H1 (cell line): ENCODE data around the gene STXBP5. TPM values are rescaled to one million over a fixed set of nuclear protein-coding genes. Genes with fewer than 3 reads are reported as not detected.

Experiments
- CTCF ChIA-PET: fragments of 300-600 bp; sonication (Branson Sonifier 250); formaldehyde crosslinking; loops from one replicate; lab custom pipeline; 2021; ENCODE audit not compliant: partially characterized antibody; lab: Charles Lee
- POLR2A ChIA-PET: fragments of 300-600 bp; sonication (Branson Sonifier 250); formaldehyde crosslinking; loops from one replicate; lab custom pipeline; 2021; ENCODE audit warnings: inconsistent platforms; ENCODE audit not compliant: partially characterized antibody; lab: Charles Lee
- DNase-seq, 2 experiments: peaks; one replicate each; pipeline versions ENCODE4 v3.0.0 to v3.0.0-alpha.2; 2010 to 2022; ENCODE audit warnings: low spot score in 2 of 2, low read depth in 1 of 2, mixed read lengths in 1 of 2
- FAIRE-seq: peaks from 2 replicates; lab custom pipeline; 2011; peaks lifted over from hg19 to GRCh38; lab: Jason Lieb, UNC
- H2AFZ ChIP-seq: 2 replicates; pipeline ENCODE4 v1.8.1; 2012; ENCODE audit warnings: low read length, inconsistent platforms
- H2AK5ac ChIP-seq: 2 replicates; pipeline ENCODE4 v1.6.1; 2013; ENCODE audit warnings: low read depth, low read length
- H2BK120ac ChIP-seq: replicated peaks from 2 replicates; pipeline ENCODE3; 2013; ENCODE audit warnings: low read depth, low read length, inconsistent platforms
- H2BK12ac ChIP-seq: 2 replicates; pipeline ENCODE4 v1.6.1; 2013; ENCODE audit warnings: low read depth, low read length
- H2BK15ac ChIP-seq: 2 replicates; pipeline ENCODE4 v1.6.1; 2013; ENCODE audit warnings: low read length
- H2BK20ac ChIP-seq: 2 replicates; pipeline ENCODE4 v1.6.1; 2013; ENCODE audit warnings: low read length
- H2BK5ac ChIP-seq: 2 replicates; pipeline ENCODE4 v1.6.1; 2013; ENCODE audit warnings: low read depth, low read length
- H3K14ac ChIP-seq: 2 replicates; pipeline ENCODE4 v1.6.1; 2013; ENCODE audit warnings: inconsistent platforms; ENCODE audit not compliant: insufficient read length
- H3K18ac ChIP-seq: 2 replicates; pipeline ENCODE4 v1.6.1; 2013; ENCODE audit warnings: low read length; ENCODE audit errors: extremely low read depth
- H3K23ac ChIP-seq: 2 replicates; pipeline ENCODE4 v1.6.1; 2013; ENCODE audit warnings: inconsistent platforms; ENCODE audit not compliant: insufficient read length
- H3K23me2 ChIP-seq: 2 replicates; pipeline ENCODE4 v1.6.1; 2013; ENCODE audit warnings: low read depth, low read length
- H3K27ac ChIP-seq: 2 replicates; pipeline ENCODE4 v1.6.1; 2011; ENCODE audit warnings: low read depth, low read length, inconsistent platforms
- H3K27me3 ChIP-seq, 4 experiments: replicated peaks in 1 of 4; 1 replicate in 1 of 4; 2 replicates in 3 of 4; pipeline versions ENCODE4 v1.6.1 to v1.8.1; 2011 to 2013; ENCODE audit warnings: low read length in 3 of 4, mild to moderate bottlenecking in 3 of 4, inconsistent platforms in 2 of 4, mixed read lengths in 2 of 4, moderate library complexity in 1 of 4; ENCODE audit not compliant: control insufficient read depth in 3 of 4, insufficient read depth in 3 of 4; ENCODE audit errors: extremely low read depth in 1 of 4
- H3K36me3 ChIP-seq, 4 experiments: 2 replicates each; pipeline versions ENCODE4 v1.6.1 to v1.8.1; 2011 to 2013; ENCODE audit warnings: mild to moderate bottlenecking in 4 of 4, low read length in 3 of 4, moderate library complexity in 2 of 4, control low read depth in 1 of 4, inconsistent platforms in 1 of 4; ENCODE audit not compliant: insufficient read depth in 4 of 4, control insufficient read depth in 2 of 4
- H3K4ac ChIP-seq: replicated peaks from 2 replicates; pipeline ENCODE3; 2013; ENCODE audit warnings: low read length, low read depth, mixed read lengths, inconsistent platforms; ENCODE audit not compliant: insufficient read length
- H3K4me1 ChIP-seq, 4 experiments: replicated peaks in 1 of 4; 1 replicate in 1 of 4; 2 replicates in 3 of 4; pipeline versions ENCODE4 v1.6.1 to v1.8.1; 2011 to 2013; ENCODE audit warnings: low read length in 3 of 4, inconsistent platforms in 2 of 4, mixed read lengths in 1 of 4; ENCODE audit not compliant: insufficient read depth in 4 of 4, control insufficient read depth in 3 of 4
- H3K4me2 ChIP-seq, 2 experiments: 2 replicates each; pipeline versions ENCODE4 v1.6.1 to v1.8.1; 2011 to 2013; ENCODE audit warnings: low read depth in 2 of 2, low read length in 2 of 2, control low read depth in 1 of 2, inconsistent platforms in 1 of 2, mild to moderate bottlenecking in 1 of 2; ENCODE audit not compliant: insufficient read depth in 1 of 2
- H3K4me3 ChIP-seq, 4 experiments: fragments of 200-600, 300-600 bp in 1 of 4; sonication (generic), shearing (Covaris generic), sonication (Bioruptor Twin) in 1 of 4; 2 replicates each; pipeline versions ENCODE4 v1.5.1 to v1.8.1; 2011 to 2016; ENCODE audit warnings: low read length in 4 of 4, low read depth in 3 of 4, control low read depth in 2 of 4, inconsistent platforms in 2 of 4, mild to moderate bottlenecking in 2 of 4, mixed read lengths in 1 of 4, moderate library complexity in 1 of 4; ENCODE audit not compliant: insufficient read depth in 2 of 4; ENCODE audit errors: extremely low read depth in 1 of 4
- H3K56ac ChIP-seq: replicated peaks from 2 replicates; pipeline ENCODE3; 2013; ENCODE audit warnings: low read depth, mild to moderate bottlenecking, mixed read lengths, low read length, inconsistent platforms; ENCODE audit not compliant: insufficient read length
- H3K79me1 ChIP-seq: 2 replicates; pipeline ENCODE4 v1.6.1; 2013; ENCODE audit warnings: low read depth, low read length, control low read depth
- H3K79me2 ChIP-seq, 2 experiments: 2 replicates each; pipeline versions ENCODE4 v1.6.1 to v1.8.1; 2012 to 2013; ENCODE audit warnings: low read length in 2 of 2, mild to moderate bottlenecking in 2 of 2, inconsistent platforms in 1 of 2; ENCODE audit not compliant: insufficient read depth in 2 of 2, control insufficient read depth in 1 of 2
- H3K9ac ChIP-seq, 4 experiments: replicated peaks in 1 of 4; 1 replicate in 1 of 4; 2 replicates in 3 of 4; pipeline versions ENCODE4 v1.6.1 to v1.8.1; 2011 to 2013; ENCODE audit warnings: low read depth in 3 of 4, low read length in 3 of 4, control low read depth in 2 of 4, mild to moderate bottlenecking in 2 of 4, moderate library complexity in 2 of 4, inconsistent platforms in 1 of 4; ENCODE audit errors: extremely low read depth in 1 of 4
- H3K9me3 ChIP-seq, 2 experiments: 2 replicates each; pipeline versions ENCODE4 v1.6.1 to v1.8.1; 2012 to 2013; ENCODE audit warnings: mild to moderate bottlenecking in 2 of 2, moderate library complexity in 2 of 2, control low read depth in 1 of 2, inconsistent platforms in 1 of 2, low read depth in 1 of 2, low read length in 1 of 2, mixed read lengths in 1 of 2; ENCODE audit not compliant: insufficient read depth in 2 of 2
- H4K20me1 ChIP-seq, 2 experiments: replicated peaks in 1 of 2; 2 replicates each; pipeline versions ENCODE3 to v1.8.1; 2011 to 2013; ENCODE audit warnings: inconsistent platforms in 2 of 2, low read length in 2 of 2, mild to moderate bottlenecking in 1 of 2; ENCODE audit not compliant: insufficient read depth in 2 of 2, control insufficient read depth in 1 of 2
- H4K5ac ChIP-seq: 2 replicates; pipeline ENCODE4 v1.6.1; 2013; ENCODE audit warnings: low read length, low read depth, mixed read lengths, inconsistent platforms; ENCODE audit not compliant: insufficient read length
- H4K8ac ChIP-seq: 2 replicates; pipeline ENCODE4 v1.8.0; 2013; ENCODE audit warnings: mild to moderate bottlenecking, moderate library complexity, low read length, inconsistent platforms; ENCODE audit not compliant: insufficient read depth; ENCODE audit errors: extremely low read depth
- H4K91ac ChIP-seq: replicated peaks from 2 replicates; pipeline ENCODE3; 2013; ENCODE audit warnings: low read length, mixed read lengths, inconsistent platforms; ENCODE audit not compliant: insufficient read length
- WGBS, 2 experiments: shearing (Covaris generic) in 1 of 2; methylation state at CpG; one replicate each; pipeline versions ENCODE4 v1.1.6 to v1.1.7; 2013 to 2015; ENCODE audit warnings: low lambda C conversion rate in 2 of 2, mixed read lengths in 2 of 2, inconsistent platforms in 1 of 2, low coverage in 1 of 2, missing lambda C conversion rate in 1 of 2; ENCODE audit not compliant: insufficient replicate concordance in 2 of 2, insufficient coverage in 1 of 2, insufficient read length in 1 of 2; ENCODE audit errors: extremely low coverage in 1 of 2, missing lambda C conversion rate in 1 of 2; 5-methylcytosine and 5-hydroxymethylcytosine counted together
- polyA plus RNA-seq, 7 experiments: library from polyadenylated mRNA; depleted of rRNA in 3 of 7; stranded (reverse) in 5 of 7; unstranded in 2 of 7; fragments of >200 nt in 5 of 7; fragments of 200-250 nt in 2 of 7; gene quantifications; 1 replicate in 5 of 7; 2 replicates in 1 of 7; 4 replicates in 1 of 7; pipeline versions ENCODE4 v1.2.1 to v1.2.3, GENCODE V29; 2011 to 2013; ENCODE audit warnings: missing spikeins in 2 of 7, mixed read lengths in 2 of 7
- total RNA-seq: library from RNA; stranded (reverse); fragmentation: NEBNext Ultra II Directional; extraction: Animal tissue kit (Norgen Biotek cat#: 25700); gene quantifications from 2 replicates; pipeline ENCODE4 v1.2.1, GENCODE V29; 2021

The STXBP5 gene
- total and polyA plus RNA-seq, 2 of the 8 experiments (the other 6 are each of a cell fraction or from before 2014, with no cell fraction given): 2.7 to 10.8 TPM

GRCh38 chr6:147251072-147251471 is 46.9 kb downstream of the STXBP5 start:
- Histone ChIP-seq H2AK5ac (no peak overlapping the region), H3K23me2 (no peaks in the 10 kb centered on the region), H3K4me2 (no peak overlapping the region), H2BK5ac (no peak overlapping the region), H3K18ac (no peak overlapping the region), H3K27me3 (no peaks in the 10 kb centered on the region), H2BK20ac (no peak overlapping the region), H3K9ac (no peak overlapping the region), H3K27ac (no peak overlapping the region), H3K4me3 (no peak overlapping the region), H4K8ac (no peak overlapping the region), H4K5ac (no peak overlapping the region), H3K4me1 (peaks cover 0 to 4% (median 0%) of the 10 kb centered on the region in 4 experiments; a peak in 2 of 7 replicates), H3K79me2 (no peaks in the 10 kb centered on the region), H3K14ac (no peak overlapping the region), H2AFZ (no peak overlapping the region), H2BK12ac (no peak overlapping the region), H3K79me1 (no peaks in the 10 kb centered on the region), H3K9me3 (peaks cover 0 to 3% of the 10 kb centered on the region in 2 experiments; a peak in 1 of 4 replicates), H4K91ac (no peak overlapping the region), H3K4ac (no peak overlapping the region), H2BK120ac (no peak overlapping the region), H3K23ac (no peak overlapping the region), H3K36me3 (peaks cover 0 to 9% (median 2%) of the 10 kb centered on the region in 4 experiments; a peak in 1 of 8 replicates), H2BK15ac (no peak overlapping the region), H4K20me1 (no peaks in the 10 kb centered on the region), H3K56ac (no peak overlapping the region)
- CTCF ChIA-PET: no interaction called here
- WGBS, 2 experiments: 97% methylated on average over 15 of the region's 16 CpGs; no CpG with 5 or more reads in 1 of the 2 experiments
- POLR2A ChIA-PET: no interaction called here
- DNase-seq (no peak), FAIRE-seq (no peak)
